ENCODE results near the gene IFNAR1.

IFNAR1 gene

GRCh38 chr21:33391656-33392055, 66.9 kb downstream of the IFNAR1 start:
- TF ChIP-seq CTCF (IDR thresholded peaks at IDR 0.05; ENCODE audit: control extremely low read depth, extremely low read depth, low read depth, missing control alignments): no peak
- DNase-seq (ENCODE audit: extremely low spot score): no peak
- CTCF ChIA-PET: interaction anchor here (1.2 to 1.6 kb wide), 2 partner anchors 21 to 30 kb away, joined by 3 to 5 read pairs; no protein-coding TSS in a partner anchor
- POLR2A ChIA-PET: no interaction called here

DNA sequence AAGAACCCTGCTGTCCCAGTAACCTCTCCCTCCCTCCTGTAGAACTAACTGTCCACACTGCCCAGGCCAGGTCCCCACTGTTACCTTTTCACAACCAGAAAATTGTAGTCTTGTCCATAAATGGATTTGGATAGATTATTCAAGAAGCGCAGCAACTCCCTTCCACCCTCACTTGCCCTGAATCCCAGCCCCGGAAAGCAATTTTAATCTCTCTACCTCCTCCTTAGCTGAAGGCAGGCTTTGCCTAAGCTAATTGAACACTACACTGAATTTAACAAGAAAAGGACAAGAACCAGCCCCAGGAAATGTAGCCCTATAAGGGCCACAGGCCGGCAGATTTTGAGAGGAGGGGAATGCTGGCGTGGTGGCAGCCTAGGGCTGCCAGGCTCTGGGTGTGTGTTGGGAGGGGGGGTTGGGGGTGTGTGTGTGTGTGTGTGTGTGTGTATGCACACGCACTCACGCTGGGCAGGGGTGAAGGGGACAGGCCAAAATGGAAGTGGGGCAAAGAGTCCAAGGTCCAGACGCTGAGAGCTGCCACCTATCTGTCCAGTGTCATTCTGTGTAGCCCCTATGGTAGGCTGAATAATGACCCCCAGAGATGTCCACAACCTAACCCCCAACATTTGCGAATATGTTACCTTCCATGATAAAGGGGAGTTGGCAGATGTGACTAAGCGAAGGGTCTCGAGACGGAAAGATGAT, 67.7 kb downstream of the IFNAR1 start:
- ChIA-PET POLR2A (no interaction called here), CTCF (interaction anchor here (0.7 kb wide), 1 partner anchor 31 kb away, joined by 3 read pairs; no protein-coding TSS in a partner anchor)
- DNase-seq (ENCODE audit: extremely low spot score): no peak
- no peak for TF ChIP-seq CTCF (IDR thresholded peaks at IDR 0.05; ENCODE audit: control extremely low read depth, extremely low read depth, low read depth, missing control alignments)

DNA sequence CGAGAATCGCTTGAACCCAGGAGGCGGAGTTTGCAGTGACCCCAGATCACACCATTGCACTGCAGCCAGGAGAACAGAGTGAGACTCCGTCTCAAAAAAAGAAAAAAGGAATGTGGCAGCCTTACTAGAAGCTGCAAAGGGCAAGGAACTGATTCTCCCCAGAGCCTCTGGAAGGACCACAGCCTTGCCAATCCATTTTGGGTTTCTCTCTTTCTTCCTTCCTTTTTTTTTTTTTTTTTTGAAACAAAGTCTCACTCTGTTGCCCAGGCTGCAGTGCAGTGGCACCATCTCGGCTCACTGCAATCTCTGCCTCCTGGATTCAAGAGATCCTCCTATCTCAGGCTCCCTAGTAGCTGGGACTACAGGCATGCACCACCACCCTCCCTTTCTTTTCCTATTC, 68.6 kb downstream of the IFNAR1 start:
- no peak for TF ChIP-seq CTCF (IDR thresholded peaks at IDR 0.05; ENCODE audit: control extremely low read depth, extremely low read depth, low read depth, missing control alignments)
- ChIA-PET POLR2A (no interaction called here), CTCF (interaction anchor here (0.7 kb wide), 1 partner anchor 32 kb away, joined by 3 read pairs; no protein-coding TSS in a partner anchor)
- DNase-seq (ENCODE audit: extremely low spot score): no peak

DNA sequence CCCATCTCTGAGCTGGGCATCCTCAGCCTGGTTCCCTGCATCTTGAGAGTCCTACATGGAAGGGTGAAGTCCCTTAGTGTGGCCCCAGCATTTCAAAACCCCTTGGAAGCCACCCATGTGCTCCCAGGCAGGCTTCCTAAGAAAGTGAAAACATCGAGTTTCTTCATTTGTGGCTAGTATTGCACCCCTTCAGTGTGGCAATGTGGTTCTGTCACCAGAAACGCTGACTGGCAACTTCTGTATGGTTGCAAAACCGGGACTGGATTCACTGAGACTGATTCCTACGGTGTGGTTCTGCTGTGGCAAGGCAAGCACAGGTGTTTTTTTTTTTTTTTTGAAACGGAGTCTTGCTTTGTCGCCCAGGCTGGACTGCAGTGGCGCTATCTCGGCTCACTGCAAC, 69.5 kb downstream of the IFNAR1 start:
- TF ChIP-seq CTCF (IDR thresholded peaks at IDR 0.05; ENCODE audit: control extremely low read depth, extremely low read depth, low read depth, missing control alignments): no peak
- ChIA-PET CTCF (interaction anchor here (3.7 kb wide), 1 partner anchor 33 kb away, joined by 17 read pairs; no protein-coding TSS in a partner anchor), POLR2A (interaction anchor here (0.7 kb wide), 1 partner anchor 839 kb away, joined by 6 read pairs; no protein-coding TSS in a partner anchor)
- DNase-seq (ENCODE audit: extremely low spot score): no peak

GRCh38 chr21:33395891-33396331, 71.1 kb downstream of the IFNAR1 start:
- CTCF ChIA-PET: interaction anchor here (1.1 to 6.0 kb wide), 6 partner anchors 9 to 35 kb away, joined by 3 to 35 read pairs (median 6); no protein-coding TSS in a partner anchor

DNA sequence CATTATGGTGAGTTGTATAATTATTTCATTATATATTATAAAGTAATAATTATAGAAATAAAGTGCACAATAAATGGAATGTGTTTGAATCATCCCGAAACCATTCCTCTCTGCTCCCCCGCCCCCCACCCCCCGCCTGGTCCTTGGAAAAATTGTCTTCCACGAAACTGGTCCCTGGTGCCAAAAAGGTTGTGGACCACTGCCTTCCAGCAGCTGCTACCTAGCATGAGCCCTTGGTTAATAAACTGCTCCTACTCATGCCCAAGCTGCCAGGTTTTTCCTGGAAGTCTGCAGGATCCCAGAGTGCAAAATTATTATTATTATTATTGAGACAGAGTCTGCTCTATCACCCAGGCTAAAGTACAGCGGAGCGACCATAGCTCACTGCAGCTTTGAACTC, 71.7 kb downstream of the IFNAR1 start:
- CTCF ChIA-PET: interaction anchor here (1.1 to 6.0 kb wide), 6 partner anchors 9 to 35 kb away, joined by 3 to 35 read pairs (median 6); no protein-coding TSS in a partner anchor
- TF ChIP-seq CTCF (IDR thresholded peaks at IDR 0.05; ENCODE audit: control extremely low read depth, extremely low read depth, low read depth, missing control alignments): no peak
- POLR2A ChIA-PET: interaction anchor here (0.5 kb wide), 1 partner anchor 60 kb away, joined by 4 read pairs; no protein-coding TSS in a partner anchor
- no peak for DNase-seq (ENCODE audit: extremely low spot score)

More at GRCh38 chr21:33395891-33396331, 71.1 kb downstream of the IFNAR1 start:
- POLR2A ChIA-PET: interaction anchor here (0.5 kb wide), 1 partner anchor 59 kb away, joined by 4 read pairs; no protein-coding TSS in a partner anchor
- no peak for TF ChIP-seq CTCF (IDR thresholded peaks at IDR 0.05; ENCODE audit: control extremely low read depth, extremely low read depth, low read depth, missing control alignments)
- no peak for DNase-seq (ENCODE audit: extremely low spot score)

All from GM10248 (cell line).